Liver (tissue), 9 donors: ENCODE data around the gene SCG3. TPM values are rescaled to one million over a fixed set of nuclear protein-coding genes. Genes with fewer than 3 reads are reported as not detected.

Experiments
- DNase-seq: peaks from one replicate; pipeline ENCODE4 v3.0.0-alpha.2; 2017; ENCODE audit warnings: low spot score
- H3K27ac ChIP-seq, 2 donors: one replicate each; pipeline ENCODE4 v1.7.0; 2013; ENCODE audit warnings: inconsistent platforms in 2 of 2, low read length in 2 of 2, control low read depth in 1 of 2, low read depth in 1 of 2, mild to moderate bottlenecking in 1 of 2
- H3K27me3 ChIP-seq, 4 donors: one replicate each; pipeline versions ENCODE4 v1.6.1 to v1.7.0; 2013; ENCODE audit warnings: low read length in 3 of 4, inconsistent platforms in 1 of 4, mild to moderate bottlenecking in 1 of 4, moderate library complexity in 1 of 4; ENCODE audit not compliant: control insufficient read depth in 4 of 4, insufficient read depth in 4 of 4
- H3K36me3 ChIP-seq, 4 donors: one replicate each; pipeline versions ENCODE4 v1.6.1 to v1.7.0; 2013; ENCODE audit warnings: low read length in 3 of 4, mild to moderate bottlenecking in 3 of 4, low read depth in 1 of 4, moderate library complexity in 1 of 4; ENCODE audit not compliant: control insufficient read depth in 4 of 4, insufficient read depth in 3 of 4
- H3K4me1 ChIP-seq, 4 donors: one replicate each; pipeline versions ENCODE4 v1.6.1 to v1.7.0; 2013; ENCODE audit warnings: low read length in 3 of 4, mild to moderate bottlenecking in 3 of 4, moderate library complexity in 1 of 4; ENCODE audit not compliant: control insufficient read depth in 4 of 4, insufficient read depth in 4 of 4
- H3K4me3 ChIP-seq, 3 donors: one replicate each; pipeline versions ENCODE4 v1.6.1 to v1.7.0; 2013; ENCODE audit warnings: low read length in 3 of 3, control low read depth in 1 of 3, low read depth in 1 of 3, mild to moderate bottlenecking in 1 of 3
- H3K9ac ChIP-seq, 2 donors: one replicate each; pipeline ENCODE4 v1.7.0; 2013; ENCODE audit warnings: low read length in 2 of 2, mild to moderate bottlenecking in 2 of 2, moderate library complexity in 2 of 2, control low read depth in 1 of 2, low read depth in 1 of 2
- H3K9me3 ChIP-seq, 4 donors: one replicate each; pipeline versions ENCODE4 v1.6.1 to v1.7.0; 2013; ENCODE audit warnings: low read length in 3 of 4; ENCODE audit not compliant: control insufficient read depth in 4 of 4
- ATF3 ChIP-seq: IDR thresholded peaks from 2 replicates; pipeline ENCODE4 v1.6.1; 2016; ENCODE audit warnings: antibody characterized with exemption
- CTCF ChIP-seq: fragments of 150-350 bp; IDR thresholded peaks from 2 replicates; pipeline ENCODE4 v1.5.1; 2017; ENCODE audit warnings: improper control_type of control experiment, low read depth, low read length; ENCODE audit not compliant: missing input control
- EGR1 ChIP-seq, 2 donors: IDR thresholded peaks; 2 replicates each; pipeline ENCODE4 v1.6.1; 2016 to 2018; ENCODE audit warnings: antibody characterized with exemption in 2 of 2, low read depth in 2 of 2
- FOXA1 ChIP-seq: IDR thresholded peaks from 2 replicates; pipeline ENCODE4 v1.6.1; 2016; ENCODE audit warnings: antibody characterized with exemption
- FOXA2 ChIP-seq: IDR thresholded peaks from 2 replicates; pipeline ENCODE4 v1.6.1; 2016; ENCODE audit warnings: antibody characterized with exemption
- GABPA ChIP-seq, 2 donors: IDR thresholded peaks in 1 of 2; conservative IDR thresholded peaks in 1 of 2; 2 replicates each; pipeline ENCODE4 v1.6.1; 2016; ENCODE audit warnings: antibody characterized with exemption in 2 of 2, mild to moderate bottlenecking in 1 of 2, moderate library complexity in 1 of 2
- HNF4A ChIP-seq, 2 donors: conservative IDR thresholded peaks; 2 replicates each; pipeline ENCODE4 v1.6.1; 2016; ENCODE audit warnings: antibody characterized with exemption in 2 of 2, mild to moderate bottlenecking in 2 of 2
- HNF4G ChIP-seq: IDR thresholded peaks from 2 replicates; pipeline ENCODE4 v1.6.1; 2016; ENCODE audit warnings: antibody characterized with exemption
- JUND ChIP-seq, 2 donors: IDR thresholded peaks; 2 replicates each; pipeline ENCODE4 v1.6.1; 2016; ENCODE audit warnings: antibody characterized with exemption in 2 of 2
- MAX ChIP-seq: IDR thresholded peaks from 2 replicates; pipeline ENCODE4 v1.6.1; 2016; ENCODE audit warnings: antibody characterized with exemption
- NR2F2 ChIP-seq: IDR thresholded peaks from 2 replicates; pipeline ENCODE4 v1.6.1; 2016; ENCODE audit warnings: antibody characterized with exemption
- RAD21 ChIP-seq, 2 donors: IDR thresholded peaks; 2 replicates each; pipeline ENCODE4 v1.6.1; 2016; ENCODE audit warnings: antibody characterized with exemption in 2 of 2, mild to moderate bottlenecking in 2 of 2
- REST ChIP-seq: IDR thresholded peaks from 2 replicates; pipeline ENCODE4 v1.6.1; 2016; ENCODE audit warnings: antibody characterized with exemption, mild to moderate bottlenecking
- RXRA ChIP-seq, 2 donors: IDR thresholded peaks; 2 replicates each; pipeline ENCODE4 v1.6.1; 2017 to 2018; ENCODE audit warnings: antibody characterized with exemption in 2 of 2, mild to moderate bottlenecking in 1 of 2
- SP1 ChIP-seq: IDR thresholded peaks from 2 replicates; pipeline ENCODE4 v1.6.1; 2018; ENCODE audit warnings: antibody characterized with exemption, mild to moderate bottlenecking
- TAF1 ChIP-seq: conservative IDR thresholded peaks from 2 replicates; pipeline ENCODE4 v1.6.1; 2016; ENCODE audit warnings: antibody characterized with exemption, mild to moderate bottlenecking
- YY1 ChIP-seq: IDR thresholded peaks from 2 replicates; pipeline ENCODE4 v1.6.1; 2016; ENCODE audit warnings: antibody characterized with exemption, mild to moderate bottlenecking
- ZBTB33 ChIP-seq: IDR thresholded peaks from 2 replicates; pipeline ENCODE4 v1.6.1; 2016; ENCODE audit warnings: antibody characterized with exemption
- WGBS: extraction: QIAGEN DNeasy Blood & Tissue Kit; methylation state at CpG from one replicate; pipeline ENCODE4 v1.1.7; 2013; 5-methylcytosine and 5-hydroxymethylcytosine counted together
- polyA plus RNA-seq, 2 donors: library from polyadenylated mRNA; stranded (reverse) in 1 of 2; unstranded in 1 of 2; fragments of 200-250 nt in 1 of 2; fragments of >200 nt in 1 of 2; fragmentation: Nextera tagmentation in 1 of 2; extraction: Ambion mirVana in 1 of 2; gene quantifications; one replicate each; pipeline versions ENCODE4 v1.2.1 to v1.2.3, GENCODE V29; 2013 to 2015
- total RNA-seq, 2 donors: library from RNA; depleted of rRNA; stranded (reverse); fragments of >200 nt; gene quantifications; one replicate each; pipeline ENCODE4 v1.2.3, GENCODE V29; 2014
- donor health status: healthy.
- donor health status: healthy.
- donor health status: healthy.
- donor health status: healthy.
- donor health status: healthy.

SCG3 gene
- total and polyA plus RNA-seq, 4 donors: under 0.01 to 0.05 (median 0.01) TPM; not detected in 1

- Histone ChIP-seq H3K4me1 (peaks cover 3 to 14% (median 9%) of the 10 kb centered on the region in 4 donors), H3K27me3 (peaks cover 0 to 2% (median 0%) of the 10 kb centered on the region in 4 donors), H3K27ac (no peak overlapping the region), H3K9ac (no peak overlapping the region), H3K9me3 (no peaks in the 10 kb centered on the region), H3K4me3 (no peak overlapping the region), H3K36me3 (no peaks in the 10 kb centered on the region)
- 54% methylated on average over 2 of the region's 2 CpGs for WGBS
- no peak for DNase-seq
- TF ChIP-seq CTCF (no peak), JUND (IDR thresholded peaks at IDR 0.05) (no peak), ZBTB33 (no peak)
Measured at GRCh38 chr15:51754267-51754666, 73.0 kb downstream of the SCG3 start.

GRCh38 chr15:51755790-51756189, 74.5 kb downstream of the SCG3 start:
- Histone ChIP-seq H3K4me1 (peaks cover 3 to 14% (median 9%) of the 10 kb centered on the region in 4 donors), H3K9me3 (no peaks in the 10 kb centered on the region), H3K9ac (no peak overlapping the region), H3K4me3 (no peak overlapping the region), H3K36me3 (no peaks in the 10 kb centered on the region), H3K27ac (no peak overlapping the region), H3K27me3 (peaks cover 0 to 2% (median 0%) of the 10 kb centered on the region in 4 donors)
- no peak for DNase-seq
- TF ChIP-seq FOXA2 (no peak), ATF3 (no peak), HNF4G (no peak), NR2F2 (no peak), RXRA (IDR thresholded peaks at IDR 0.05) (no peak), EGR1 (IDR thresholded peaks at IDR 0.05; ENCODE audit: low read depth in 2 of 2) (no peak)
- WGBS: 68% methylated on average over 4 of the region's 4 CpGs

- no peak overlapping the region for H3K4me3 ChIP-seq
- H3K9me3 ChIP-seq: no peaks in the 10 kb centered on the region
- no peaks in the 10 kb centered on the region for H3K36me3 ChIP-seq
- H3K27me3 ChIP-seq: peaks cover 0 to 2% (median 0%) of the 10 kb centered on the region in 4 donors
- no peak for DNase-seq
- 81% methylated on average over 4 of the region's 4 CpGs for WGBS
- no peak overlapping the region for H3K27ac ChIP-seq
- peaks cover 0 to 9% (median 6%) of the 10 kb centered on the region in 4 donors for H3K4me1 ChIP-seq
- H3K9ac ChIP-seq: no peak overlapping the region
- no peak for TF ChIP-seq FOXA2
- TF ChIP-seq REST: no peak
- no peak for TF ChIP-seq TAF1
- no peak for TF ChIP-seq JUND (IDR thresholded peaks at IDR 0.05)
- no peak for TF ChIP-seq FOXA1
- no peak for TF ChIP-seq NR2F2
- TF ChIP-seq EGR1 (IDR thresholded peaks at IDR 0.05; ENCODE audit: low read depth in 2 of 2): no peak
- TF ChIP-seq RAD21 (IDR thresholded peaks at IDR 0.05): no peak
- TF ChIP-seq MAX: no peak
- no peak for TF ChIP-seq CTCF
- no peak for TF ChIP-seq ATF3
- TF ChIP-seq YY1: no peak
- TF ChIP-seq SP1: no peak
- no peak for TF ChIP-seq HNF4A (conservative IDR thresholded peaks at IDR 0.05)
- no peak for TF ChIP-seq GABPA (IDR thresholded peaks at IDR 0.05 in 1 of 2, conservative IDR thresholded peaks at IDR 0.05 in 1 of 2)
Measured at GRCh38 chr15:51756482-51756881, 75.2 kb downstream of the SCG3 start.
